H1 (cell line): ENCODE measurements around the gene RUNX1. TPM values are rescaled to one million over a fixed set of nuclear protein-coding genes. Genes with fewer than 3 reads are reported as not detected.

ENCODE experiments used
- CTCF ChIA-PET: fragments of 300-600 bp; sonication (Branson Sonifier 250); formaldehyde crosslinking; loops from one replicate; lab custom pipeline; 2021; ENCODE audit not compliant: partially characterized antibody; lab: Charles Lee
- POLR2A ChIA-PET: fragments of 300-600 bp; sonication (Branson Sonifier 250); formaldehyde crosslinking; loops from one replicate; lab custom pipeline; 2021; ENCODE audit warnings: inconsistent platforms; ENCODE audit not compliant: partially characterized antibody; lab: Charles Lee
- DNase-seq, 2 experiments: peaks; one replicate each; pipeline versions ENCODE4 v3.0.0 to v3.0.0-alpha.2; 2010 to 2022; ENCODE audit warnings: low spot score in 2 of 2, low read depth in 1 of 2, mixed read lengths in 1 of 2
- FAIRE-seq: peaks from 2 replicates; lab custom pipeline; 2011; peaks lifted over from hg19 to GRCh38; lab: Jason Lieb, UNC
- H2AFZ ChIP-seq: 2 replicates; pipeline ENCODE4 v1.8.1; 2012; ENCODE audit warnings: low read length, inconsistent platforms
- H2AK5ac ChIP-seq: 2 replicates; pipeline ENCODE4 v1.6.1; 2013; ENCODE audit warnings: low read depth, low read length
- H2BK120ac ChIP-seq: replicated peaks from 2 replicates; pipeline ENCODE3; 2013; ENCODE audit warnings: low read depth, low read length, inconsistent platforms
- H2BK12ac ChIP-seq: 2 replicates; pipeline ENCODE4 v1.6.1; 2013; ENCODE audit warnings: low read depth, low read length
- H2BK15ac ChIP-seq: 2 replicates; pipeline ENCODE4 v1.6.1; 2013; ENCODE audit warnings: low read length
- H2BK20ac ChIP-seq: 2 replicates; pipeline ENCODE4 v1.6.1; 2013; ENCODE audit warnings: low read length
- H2BK5ac ChIP-seq: 2 replicates; pipeline ENCODE4 v1.6.1; 2013; ENCODE audit warnings: low read depth, low read length
- H3K14ac ChIP-seq: 2 replicates; pipeline ENCODE4 v1.6.1; 2013; ENCODE audit warnings: inconsistent platforms; ENCODE audit not compliant: insufficient read length
- H3K18ac ChIP-seq: 2 replicates; pipeline ENCODE4 v1.6.1; 2013; ENCODE audit warnings: low read length; ENCODE audit errors: extremely low read depth
- H3K23ac ChIP-seq: 2 replicates; pipeline ENCODE4 v1.6.1; 2013; ENCODE audit warnings: inconsistent platforms; ENCODE audit not compliant: insufficient read length
- H3K23me2 ChIP-seq: 2 replicates; pipeline ENCODE4 v1.6.1; 2013; ENCODE audit warnings: low read depth, low read length
- H3K27ac ChIP-seq: 2 replicates; pipeline ENCODE4 v1.6.1; 2011; ENCODE audit warnings: low read depth, low read length, inconsistent platforms
- H3K27me3 ChIP-seq, 4 experiments: replicated peaks in 1 of 4; 1 replicate in 1 of 4; 2 replicates in 3 of 4; pipeline versions ENCODE4 v1.6.1 to v1.8.1; 2011 to 2013; ENCODE audit warnings: low read length in 3 of 4, mild to moderate bottlenecking in 3 of 4, inconsistent platforms in 2 of 4, mixed read lengths in 2 of 4, moderate library complexity in 1 of 4; ENCODE audit not compliant: control insufficient read depth in 3 of 4, insufficient read depth in 3 of 4; ENCODE audit errors: extremely low read depth in 1 of 4
- H3K36me3 ChIP-seq, 4 experiments: 2 replicates each; pipeline versions ENCODE4 v1.6.1 to v1.8.1; 2011 to 2013; ENCODE audit warnings: mild to moderate bottlenecking in 4 of 4, low read length in 3 of 4, moderate library complexity in 2 of 4, control low read depth in 1 of 4, inconsistent platforms in 1 of 4; ENCODE audit not compliant: insufficient read depth in 4 of 4, control insufficient read depth in 2 of 4
- H3K4ac ChIP-seq: replicated peaks from 2 replicates; pipeline ENCODE3; 2013; ENCODE audit warnings: low read length, low read depth, mixed read lengths, inconsistent platforms; ENCODE audit not compliant: insufficient read length
- H3K4me1 ChIP-seq, 4 experiments: replicated peaks in 1 of 4; 1 replicate in 1 of 4; 2 replicates in 3 of 4; pipeline versions ENCODE4 v1.6.1 to v1.8.1; 2011 to 2013; ENCODE audit warnings: low read length in 3 of 4, inconsistent platforms in 2 of 4, mixed read lengths in 1 of 4; ENCODE audit not compliant: insufficient read depth in 4 of 4, control insufficient read depth in 3 of 4
- H3K4me2 ChIP-seq, 2 experiments: 2 replicates each; pipeline versions ENCODE4 v1.6.1 to v1.8.1; 2011 to 2013; ENCODE audit warnings: low read depth in 2 of 2, low read length in 2 of 2, control low read depth in 1 of 2, inconsistent platforms in 1 of 2, mild to moderate bottlenecking in 1 of 2; ENCODE audit not compliant: insufficient read depth in 1 of 2
- H3K4me3 ChIP-seq, 4 experiments: fragments of 200-600, 300-600 bp in 1 of 4; sonication (generic), shearing (Covaris generic), sonication (Bioruptor Twin) in 1 of 4; 2 replicates each; pipeline versions ENCODE4 v1.5.1 to v1.8.1; 2011 to 2016; ENCODE audit warnings: low read length in 4 of 4, low read depth in 3 of 4, control low read depth in 2 of 4, inconsistent platforms in 2 of 4, mild to moderate bottlenecking in 2 of 4, mixed read lengths in 1 of 4, moderate library complexity in 1 of 4; ENCODE audit not compliant: insufficient read depth in 2 of 4; ENCODE audit errors: extremely low read depth in 1 of 4
- H3K56ac ChIP-seq: replicated peaks from 2 replicates; pipeline ENCODE3; 2013; ENCODE audit warnings: low read depth, mild to moderate bottlenecking, mixed read lengths, low read length, inconsistent platforms; ENCODE audit not compliant: insufficient read length
- H3K79me1 ChIP-seq: 2 replicates; pipeline ENCODE4 v1.6.1; 2013; ENCODE audit warnings: low read depth, low read length, control low read depth
- H3K79me2 ChIP-seq, 2 experiments: 2 replicates each; pipeline versions ENCODE4 v1.6.1 to v1.8.1; 2012 to 2013; ENCODE audit warnings: low read length in 2 of 2, mild to moderate bottlenecking in 2 of 2, inconsistent platforms in 1 of 2; ENCODE audit not compliant: insufficient read depth in 2 of 2, control insufficient read depth in 1 of 2
- H3K9ac ChIP-seq, 4 experiments: replicated peaks in 1 of 4; 1 replicate in 1 of 4; 2 replicates in 3 of 4; pipeline versions ENCODE4 v1.6.1 to v1.8.1; 2011 to 2013; ENCODE audit warnings: low read depth in 3 of 4, low read length in 3 of 4, control low read depth in 2 of 4, mild to moderate bottlenecking in 2 of 4, moderate library complexity in 2 of 4, inconsistent platforms in 1 of 4; ENCODE audit errors: extremely low read depth in 1 of 4
- H3K9me3 ChIP-seq, 2 experiments: 2 replicates each; pipeline versions ENCODE4 v1.6.1 to v1.8.1; 2012 to 2013; ENCODE audit warnings: mild to moderate bottlenecking in 2 of 2, moderate library complexity in 2 of 2, control low read depth in 1 of 2, inconsistent platforms in 1 of 2, low read depth in 1 of 2, low read length in 1 of 2, mixed read lengths in 1 of 2; ENCODE audit not compliant: insufficient read depth in 2 of 2
- H4K20me1 ChIP-seq, 2 experiments: replicated peaks in 1 of 2; 2 replicates each; pipeline versions ENCODE3 to v1.8.1; 2011 to 2013; ENCODE audit warnings: inconsistent platforms in 2 of 2, low read length in 2 of 2, mild to moderate bottlenecking in 1 of 2; ENCODE audit not compliant: insufficient read depth in 2 of 2, control insufficient read depth in 1 of 2
- H4K5ac ChIP-seq: 2 replicates; pipeline ENCODE4 v1.6.1; 2013; ENCODE audit warnings: low read length, low read depth, mixed read lengths, inconsistent platforms; ENCODE audit not compliant: insufficient read length
- H4K8ac ChIP-seq: 2 replicates; pipeline ENCODE4 v1.8.0; 2013; ENCODE audit warnings: mild to moderate bottlenecking, moderate library complexity, low read length, inconsistent platforms; ENCODE audit not compliant: insufficient read depth; ENCODE audit errors: extremely low read depth
- H4K91ac ChIP-seq: replicated peaks from 2 replicates; pipeline ENCODE3; 2013; ENCODE audit warnings: low read length, mixed read lengths, inconsistent platforms; ENCODE audit not compliant: insufficient read length
- HDAC6 ChIP-seq: IDR thresholded peaks from one replicate; pipeline ENCODE4 v1.7.1; 2012; ENCODE audit warnings: low read depth, mild to moderate bottlenecking, inconsistent platforms, low read length, moderate library complexity
- JUN ChIP-seq: IDR thresholded peaks from 2 replicates; pipeline ENCODE4 v1.6.1; 2011; ENCODE audit warnings: low read depth, mild to moderate bottlenecking, improper control_type of control experiment, low read length
- KDM1A ChIP-seq: fragments of 200-600, 300-600 bp; sonication (generic); IDR thresholded peaks from 2 replicates; pipeline ENCODE4 v1.7.1; 2016; ENCODE audit warnings: mild to moderate bottlenecking, low read length, borderline replicate concordance
- KDM4A ChIP-seq: IDR thresholded peaks from one replicate; pipeline ENCODE4 v1.7.1; 2012; ENCODE audit warnings: low read depth, mild to moderate bottlenecking, moderate library complexity, low read length, inconsistent platforms; ENCODE audit not compliant: severe bottlenecking
- MAFK ChIP-seq: IDR thresholded peaks from 2 replicates; pipeline ENCODE4 v1.6.1; 2012; ENCODE audit warnings: low read depth, mild to moderate bottlenecking, improper control_type of control experiment, low read length
- PHF8 ChIP-seq: fragments of 200-600 bp; sonication (generic); conservative IDR thresholded peaks from 2 replicates; pipeline ENCODE4 v1.7.1; 2012; ENCODE audit warnings: low read depth, mild to moderate bottlenecking, inconsistent platforms, low read length, moderate library complexity
- POU5F1 ChIP-seq: IDR thresholded peaks from 2 replicates; pipeline ENCODE4 v1.6.1; 2011; ENCODE audit warnings: low read depth, mild to moderate bottlenecking, low read length, moderate library complexity
- RBBP5 ChIP-seq: IDR thresholded peaks from 2 replicates; pipeline ENCODE4 v1.7.1; 2012; ENCODE audit warnings: low read depth, mild to moderate bottlenecking, inconsistent platforms, low read length, moderate library complexity, borderline replicate concordance
- SIN3A ChIP-seq, 2 experiments: IDR thresholded peaks in 1 of 2; conservative IDR thresholded peaks in 1 of 2; 2 replicates each; pipeline ENCODE4 v1.6.1; 2011 to 2012; ENCODE audit warnings: low read length in 2 of 2, improper control_type of control experiment in 1 of 2, low read depth in 1 of 2, mild to moderate bottlenecking in 1 of 2
- SRF ChIP-seq: IDR thresholded peaks from 2 replicates; pipeline ENCODE4 v1.6.1; 2011; ENCODE audit warnings: mild to moderate bottlenecking, low read depth, low read length, moderate library complexity
- TCF12 ChIP-seq: IDR thresholded peaks from 2 replicates; pipeline ENCODE4 v1.6.1; 2011; ENCODE audit warnings: low read depth, mild to moderate bottlenecking, low read length
- polyA plus RNA-seq, 7 experiments: library from polyadenylated mRNA; depleted of rRNA in 3 of 7; stranded (reverse) in 5 of 7; unstranded in 2 of 7; fragments of >200 nt in 5 of 7; fragments of 200-250 nt in 2 of 7; gene quantifications; 1 replicate in 5 of 7; 2 replicates in 1 of 7; 4 replicates in 1 of 7; pipeline versions ENCODE4 v1.2.1 to v1.2.3, GENCODE V29; 2011 to 2013; ENCODE audit warnings: missing spikeins in 2 of 7, mixed read lengths in 2 of 7
- total RNA-seq: library from RNA; stranded (reverse); fragmentation: NEBNext Ultra II Directional; extraction: Animal tissue kit (Norgen Biotek cat#: 25700); gene quantifications from 2 replicates; pipeline ENCODE4 v1.2.1, GENCODE V29; 2021
- TF ChIP-seq, protein P1 (sequence below): IDR thresholded peaks from 2 replicates; pipeline ENCODE4 v1.6.1; 2011; ENCODE audit warnings: low read depth, mild to moderate bottlenecking, low read length; ENCODE audit not compliant: insufficient read depth
- TF ChIP-seq, protein P2 (sequence below): IDR thresholded peaks from 2 replicates; pipeline ENCODE4 v1.6.1; 2012; ENCODE audit warnings: low read length, inconsistent platforms

Gene RUNX1
- total and polyA plus RNA-seq, 2 of the 8 experiments (the other 6 are each of a cell fraction or from before 2014, with no cell fraction given), result 0.20 to 0.60 TPM

DNA sequence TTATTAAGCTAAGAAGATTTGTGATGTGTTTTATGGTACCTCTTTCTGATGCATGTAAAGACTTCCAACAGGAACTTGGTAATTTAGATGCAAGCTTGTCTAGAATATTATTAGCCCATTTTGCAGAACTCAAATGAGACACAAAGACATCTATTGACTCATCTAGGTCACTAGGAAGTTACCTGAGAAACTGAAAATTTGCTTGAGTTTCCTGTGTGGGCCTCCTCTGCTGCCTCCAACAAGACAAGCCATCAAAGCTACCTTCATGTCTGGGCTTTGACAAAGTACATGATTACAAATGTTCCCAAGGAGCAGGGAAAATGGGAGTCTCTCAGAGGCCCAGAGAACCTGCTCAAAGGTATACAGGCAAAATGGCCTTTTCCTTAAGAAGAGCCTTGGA is 5.6 kb downstream of the RUNX1 start:
- Histone ChIP-seq H2AFZ (no peak overlapping the region), H3K4me2 (no peak overlapping the region), H3K4me3 (no peak overlapping the region), H3K4me1 (peaks cover 0 to 6% (median under 1%) of the 10 kb centered on the region in 4 experiments; a peak in 2 of 7 replicates), H2BK12ac (no peak overlapping the region), H4K8ac (no peak overlapping the region), H3K79me1 (no peaks in the 10 kb centered on the region), H3K27me3 (0 out of 7 replicates have a peak, but pooled peaks cover 0 to 3% (median 0%) of the 10 kb centered on the region in 4 experiments), H3K23me2 (no peaks in the 10 kb centered on the region; the same call in 1 of the 2 replicates), H3K18ac (no peak overlapping the region), H2BK120ac (no peak overlapping the region), H4K91ac (no peak overlapping the region), H2AK5ac (no peak overlapping the region), H3K27ac (no peak overlapping the region), H3K56ac (no peak overlapping the region), H3K79me2 (no peaks in the 10 kb centered on the region), H2BK20ac (no peak overlapping the region), H4K5ac (no peak overlapping the region), H2BK15ac (no peak overlapping the region), H3K14ac (no peak overlapping the region), H3K23ac (no peak overlapping the region), H3K36me3 (no peaks in the 10 kb centered on the region), H2BK5ac (no peak overlapping the region), H4K20me1 (no peaks in the 10 kb centered on the region), H3K4ac (no peak overlapping the region), H3K9ac (no peak overlapping the region), H3K9me3 (no peaks in the 10 kb centered on the region)
- DNase-seq, result no peak
- ChIA-PET POLR2A (no interaction called here), CTCF (no interaction called here)
- no peak for FAIRE-seq
- no peak for TF ChIP-seq POU5F1
- TF ChIP-seq PHF8, result no peak
- TF ChIP-seq RBBP5, result no peak
- no peak for TF ChIP-seq KDM4A
- no peak for TF ChIP-seq SRF
- TF ChIP-seq KDM1A, result no peak
- no peak for TF ChIP-seq SIN3A (conservative IDR thresholded peaks at IDR 0.05 in 1 of 2, IDR thresholded peaks at IDR 0.05 in 1 of 2; ENCODE audit: low read depth in 1 of 2, low read length in 2 of 2)
- no peak for TF ChIP-seq HDAC6
- TF ChIP-seq TCF12, result no peak
- no peak for TF ChIP-seq JUN
- TF ChIP-seq, protein P1, sequence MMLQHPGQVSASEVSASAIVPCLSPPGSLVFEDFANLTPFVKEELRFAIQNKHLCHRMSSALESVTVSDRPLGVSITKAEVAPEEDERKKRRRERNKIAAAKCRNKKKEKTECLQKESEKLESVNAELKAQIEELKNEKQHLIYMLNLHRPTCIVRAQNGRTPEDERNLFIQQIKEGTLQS, result no peak
- no peak for TF ChIP-seq MAFK
- TF ChIP-seq, protein P2, sequence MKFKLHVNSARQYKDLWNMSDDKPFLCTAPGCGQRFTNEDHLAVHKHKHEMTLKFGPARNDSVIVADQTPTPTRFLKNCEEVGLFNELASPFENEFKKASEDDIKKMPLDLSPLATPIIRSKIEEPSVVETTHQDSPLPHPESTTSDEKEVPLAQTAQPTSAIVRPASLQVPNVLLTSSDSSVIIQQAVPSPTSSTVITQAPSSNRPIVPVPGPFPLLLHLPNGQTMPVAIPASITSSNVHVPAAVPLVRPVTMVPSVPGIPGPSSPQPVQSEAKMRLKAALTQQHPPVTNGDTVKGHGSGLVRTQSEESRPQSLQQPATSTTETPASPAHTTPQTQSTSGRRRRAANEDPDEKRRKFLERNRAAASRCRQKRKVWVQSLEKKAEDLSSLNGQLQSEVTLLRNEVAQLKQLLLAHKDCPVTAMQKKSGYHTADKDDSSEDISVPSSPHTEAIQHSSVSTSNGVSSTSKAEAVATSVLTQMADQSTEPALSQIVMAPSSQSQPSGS, result no peak
